GM19324 (cell line): ENCODE results near the gene WEE1.
"Not testable (repeated sequence)": the region's sequence is repeated elsewhere in the genome, so short reads cannot be mapped to it uniquely, and the experiment has no call there.

ENCODE experiments used
- ATAC-seq: cut with Tn5 transposase; IDR thresholded peaks from one replicate; pipeline ENCODE4 v1.9.1; 2021; ENCODE audit warnings: mild to moderate bottlenecking, moderate library complexity; ENCODE audit not compliant: unreplicated experiment, low FRiP score

Gene WEE1

DNA sequence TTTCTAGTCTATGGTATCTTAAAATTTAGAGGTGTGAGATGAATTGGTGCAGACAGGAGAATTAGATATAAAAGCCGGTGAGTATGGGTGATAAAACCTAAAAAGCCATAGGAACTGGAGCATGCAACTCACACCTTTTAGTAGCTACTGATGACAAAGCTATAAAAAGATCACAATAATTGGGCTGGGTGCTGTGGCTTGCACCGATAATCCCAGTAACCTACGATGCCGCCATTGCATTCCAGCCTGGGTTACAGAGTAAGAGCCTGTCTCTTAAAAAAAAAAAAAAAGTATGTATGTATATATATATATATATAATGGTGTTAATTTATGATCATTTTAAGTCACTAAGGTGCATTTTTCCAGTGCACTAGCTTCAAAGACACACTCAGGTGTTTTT, 17.2 kb downstream of the WEE1 start:
- no peak for ATAC-seq

DNA sequence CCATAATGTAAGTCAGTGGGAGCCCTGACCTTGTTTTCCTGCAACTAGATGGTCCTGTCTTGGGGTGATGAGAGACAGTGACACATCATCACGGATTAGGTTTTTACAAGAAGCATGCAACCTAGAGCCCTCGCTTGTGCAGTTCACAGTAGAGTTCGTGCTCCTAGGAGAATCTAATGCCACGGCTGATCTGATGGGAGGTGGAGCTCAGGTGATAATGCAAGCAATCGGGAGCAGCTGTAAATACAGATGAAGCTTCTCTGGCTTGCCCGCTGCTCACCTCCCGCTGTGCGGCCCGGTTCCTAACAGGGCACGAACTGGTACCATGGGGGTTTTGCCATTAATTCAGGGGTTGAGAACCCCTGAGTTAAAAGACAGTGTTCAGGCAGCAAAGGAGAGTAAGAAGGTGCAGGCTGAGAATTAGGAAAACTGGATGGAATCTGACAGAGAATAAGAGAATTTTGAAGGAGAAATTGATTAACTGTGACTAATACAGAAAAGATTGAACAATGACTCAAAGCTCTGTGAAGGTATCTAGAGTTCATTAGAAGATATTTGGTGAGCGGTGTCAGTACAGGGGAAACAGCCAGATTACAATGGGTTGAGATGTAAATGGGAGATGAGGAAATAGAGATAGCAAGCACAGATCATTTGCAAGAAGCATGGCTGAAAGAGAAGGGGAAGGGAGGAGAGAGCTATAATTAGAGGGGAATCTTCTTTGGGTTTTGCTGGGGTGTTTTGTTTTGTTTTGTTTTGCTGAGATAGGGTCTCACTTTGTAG, 21.0 kb downstream of the WEE1 start:
- ATAC-seq, result no peak

DNA sequence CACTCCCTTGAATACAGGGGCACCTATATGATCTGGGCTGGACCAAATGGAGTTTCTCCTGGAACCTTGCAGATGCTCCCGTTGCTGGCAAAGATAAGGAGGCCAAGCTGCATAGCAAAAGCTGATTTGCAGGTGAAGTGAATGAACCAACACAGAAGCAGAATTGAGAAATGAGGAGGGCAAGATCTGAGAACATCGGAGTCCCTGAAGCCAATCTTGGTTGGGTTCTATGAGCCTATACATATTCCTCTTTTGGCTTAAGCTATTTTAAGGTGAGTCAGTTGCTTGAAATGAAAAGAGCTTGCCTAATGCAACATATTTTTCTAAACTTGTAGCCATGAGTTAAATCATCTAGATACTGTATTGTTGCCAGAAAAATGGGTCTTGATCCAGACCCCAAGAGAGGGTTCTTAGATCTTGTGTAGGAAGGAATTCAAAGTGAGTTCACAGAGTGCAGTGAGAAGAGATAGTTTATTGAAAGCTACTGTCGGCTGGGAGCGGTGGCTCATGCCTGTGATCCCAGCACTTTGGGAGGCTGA, 23.5 kb downstream of the WEE1 start:
- ATAC-seq, result no peak

DNA sequence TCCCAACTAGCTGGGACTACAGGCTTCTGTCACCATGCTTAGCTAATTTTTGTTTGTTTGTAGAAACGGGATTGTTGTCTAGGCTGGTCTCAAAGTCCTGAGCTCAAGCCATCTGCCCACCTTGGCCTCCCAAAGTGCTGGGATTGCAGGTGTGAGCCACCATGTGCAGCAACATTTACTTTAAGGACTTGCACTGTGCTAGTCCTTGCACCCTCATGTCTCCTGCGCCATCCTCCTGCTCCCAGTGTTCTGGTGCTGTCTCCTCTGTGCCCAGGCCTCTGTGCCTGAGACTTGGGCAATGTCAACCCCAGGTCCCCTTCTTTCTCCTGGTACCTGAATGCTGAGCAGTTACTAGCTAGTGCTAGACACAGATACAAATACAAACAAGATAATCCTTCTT, 26.7 kb downstream of the WEE1 start:
- no peak for ATAC-seq

DNA sequence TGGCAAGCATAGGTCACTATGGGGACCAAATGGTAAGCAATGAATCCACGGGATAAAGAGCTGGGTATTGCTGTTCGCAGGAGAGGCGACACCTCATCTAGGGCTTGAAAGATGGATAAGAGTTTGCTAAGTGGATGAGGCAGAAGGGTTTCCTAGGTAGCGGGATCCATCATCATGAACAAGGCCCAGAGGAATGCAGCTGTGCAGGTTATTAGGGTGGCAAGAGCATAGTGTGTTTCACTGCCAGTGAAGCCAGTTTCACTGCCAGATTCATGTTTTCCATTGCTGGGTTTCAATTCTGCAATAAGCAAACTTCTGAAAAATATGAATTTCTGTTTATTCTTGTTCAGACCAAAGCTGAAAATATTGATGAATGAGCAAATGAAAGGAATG, 27.2 kb downstream of the WEE1 start:
- ATAC-seq, result peak; percentile 38

DNA sequence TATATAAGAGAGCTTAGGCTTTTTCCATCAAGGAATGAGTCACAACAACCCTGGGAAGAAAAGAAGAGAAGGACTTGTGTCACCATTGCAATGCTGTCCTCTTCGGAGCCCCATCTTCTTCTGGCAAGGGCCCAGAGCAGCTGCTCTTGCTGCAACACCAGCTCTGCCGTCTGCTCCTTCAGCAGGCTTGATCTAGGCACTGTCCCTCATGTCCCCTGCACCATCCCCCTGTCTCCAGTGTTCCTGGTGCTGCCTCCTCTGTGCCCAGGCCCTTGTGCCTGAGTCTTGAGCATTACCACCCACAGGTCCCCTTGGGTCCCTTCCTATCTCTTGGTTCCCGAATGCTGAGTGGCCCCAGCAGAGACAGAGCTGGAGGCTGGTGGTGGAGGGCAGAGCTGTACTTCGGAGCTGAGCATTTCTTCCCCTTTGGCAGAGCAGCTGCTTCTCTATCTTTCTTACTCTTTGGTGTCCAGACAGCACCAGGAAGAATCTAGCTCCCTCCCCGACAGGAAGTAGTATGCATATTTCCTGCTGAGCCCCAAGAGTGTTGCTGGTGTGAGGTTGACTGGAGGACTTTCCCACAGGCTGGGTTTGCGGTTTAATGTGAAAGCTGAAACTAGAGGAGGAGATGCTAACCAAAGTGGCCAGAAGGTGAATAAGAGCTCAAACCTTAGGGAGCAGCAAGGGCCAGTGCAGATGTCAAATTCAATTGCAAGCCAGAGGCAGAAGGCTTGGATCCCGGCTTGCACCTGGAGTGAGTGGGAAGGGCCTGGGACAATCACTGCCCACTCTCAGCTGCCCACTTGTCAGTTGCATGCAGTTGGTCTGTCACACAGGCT, 27.8 kb downstream of the WEE1 start:
- ATAC-seq, result peak; percentile 84

DNA sequence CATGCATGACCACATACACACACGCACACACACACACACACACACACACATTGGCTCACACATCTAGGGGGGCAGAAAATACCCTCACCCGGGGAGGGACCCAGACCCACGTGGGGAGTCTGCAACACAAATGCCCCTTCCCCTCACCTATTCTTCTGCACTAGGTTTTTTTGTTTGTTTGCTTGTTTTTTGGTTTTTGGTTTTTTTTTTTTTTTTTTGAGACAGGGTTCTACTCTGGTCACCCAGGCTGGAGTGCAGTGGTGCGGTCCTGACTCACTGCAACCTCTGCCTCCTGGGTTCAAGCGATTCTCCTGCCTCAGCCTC, 28.4 kb downstream of the WEE1 start:
- ATAC-seq, result no peak

DNA sequence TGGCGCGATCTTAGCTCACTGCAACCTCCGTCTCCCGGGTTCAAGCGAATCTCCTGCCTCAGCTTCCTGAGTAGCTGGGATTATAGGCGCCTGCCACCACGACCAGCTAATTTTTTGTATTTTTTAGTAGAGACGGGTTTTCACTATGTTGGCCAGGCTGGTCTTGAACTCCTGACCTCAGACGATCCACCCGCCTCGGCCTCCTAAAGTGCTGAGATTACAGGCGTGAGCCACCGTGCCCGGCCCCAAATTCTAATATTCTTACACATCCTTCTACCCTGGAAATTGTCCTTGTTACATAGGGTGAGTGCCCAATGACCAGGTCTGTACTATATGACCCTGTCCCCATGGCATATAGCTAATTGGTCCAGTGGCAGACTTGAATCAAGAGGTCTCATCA, 29.7 kb downstream of the WEE1 start:
- not testable (repeated sequence) for ATAC-seq

DNA sequence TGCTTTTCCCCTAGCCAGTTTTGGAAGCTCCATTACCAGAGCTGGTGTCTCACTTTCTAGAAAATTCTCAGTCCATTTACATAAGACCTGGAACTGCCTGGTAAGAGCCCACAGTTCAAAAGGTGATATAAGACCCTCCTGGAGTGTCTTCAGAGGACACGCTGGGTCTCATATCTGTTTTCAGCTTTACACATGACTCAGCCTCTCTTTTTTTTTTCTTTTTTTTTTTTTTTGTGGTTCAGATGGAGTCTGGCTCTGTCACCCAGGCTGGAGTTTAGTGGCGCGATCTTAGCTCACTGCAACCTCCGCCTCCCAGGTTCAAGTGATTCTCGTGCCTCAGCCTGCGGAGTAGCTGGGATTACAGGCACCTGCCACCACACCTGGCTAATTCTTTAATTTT, 30.7 kb downstream of the WEE1 start:
- no peak for ATAC-seq

DNA sequence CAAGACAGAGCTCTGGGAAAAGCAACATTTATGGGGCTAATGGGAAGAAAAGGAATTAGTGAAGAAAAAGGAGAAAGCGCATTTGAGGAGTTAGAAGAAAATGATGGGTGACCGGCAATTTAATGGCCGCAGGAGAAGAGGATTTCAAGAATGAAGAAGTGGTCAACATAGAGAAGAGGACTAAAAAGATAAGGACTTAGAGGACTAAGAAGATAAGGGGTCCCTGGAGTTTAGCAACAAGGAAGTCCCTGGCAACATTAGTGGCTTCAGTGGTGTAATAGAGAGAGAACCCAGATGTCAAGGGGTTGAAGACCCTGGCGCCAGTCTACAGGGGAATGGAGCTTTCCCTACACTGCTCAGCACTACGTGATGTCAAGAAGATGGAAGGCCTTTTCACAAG, 32.3 kb downstream of the WEE1 start:
- no peak for ATAC-seq

DNA sequence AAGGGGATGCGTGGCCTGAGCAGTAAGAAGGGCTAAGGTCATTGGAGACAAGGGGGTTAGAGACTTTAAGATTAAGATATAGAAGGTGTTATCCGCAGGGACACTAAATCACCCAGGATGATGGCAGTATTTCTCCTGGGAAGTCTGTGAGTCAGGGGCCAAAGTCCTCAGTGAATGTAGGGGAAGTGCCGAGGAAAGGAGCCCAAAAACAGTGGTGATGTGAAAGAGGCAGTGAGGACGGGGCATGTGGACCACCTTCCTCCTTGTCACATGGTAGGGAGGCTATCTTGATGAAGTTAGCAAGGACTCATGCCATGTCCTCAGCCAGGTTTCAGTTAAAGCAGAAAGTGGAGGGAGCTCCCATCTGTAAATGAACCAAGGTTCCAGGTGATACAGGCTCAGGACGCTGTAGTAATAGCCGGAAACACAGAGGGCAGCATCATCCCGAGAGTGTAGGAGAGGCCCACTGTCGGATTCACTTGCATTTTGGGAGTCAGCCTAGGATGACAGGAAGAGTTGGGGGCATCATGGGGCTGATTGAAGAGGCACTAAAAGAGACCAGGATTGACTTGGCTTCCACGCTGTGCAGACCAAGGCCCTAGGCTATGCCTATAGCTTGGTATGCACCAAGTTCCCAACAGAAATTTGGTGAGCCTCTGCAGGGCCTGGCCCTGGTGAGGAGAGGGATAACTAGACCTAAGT, 33.5 kb downstream of the WEE1 start:
- ATAC-seq, result no peak

DNA sequence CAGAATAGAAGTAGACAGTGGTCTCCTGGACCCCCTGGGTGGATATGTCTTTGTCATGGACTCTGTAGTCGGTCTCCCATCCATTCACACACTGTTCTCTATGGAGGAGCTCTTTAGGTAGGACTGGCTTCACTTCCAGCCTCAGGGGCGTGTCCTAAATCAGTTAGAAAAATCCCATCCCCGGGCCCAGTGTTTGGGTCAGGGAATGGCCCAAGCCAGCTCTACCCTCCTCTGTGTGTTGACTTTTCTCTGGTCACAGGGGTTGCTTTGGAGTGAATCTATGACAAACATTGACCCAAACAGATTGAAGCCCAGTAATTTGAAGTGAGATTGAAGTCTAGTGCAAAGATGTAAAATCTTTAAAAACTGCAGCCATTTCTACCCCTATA, 34.0 kb downstream of the WEE1 start:
- ATAC-seq, result no peak

DNA sequence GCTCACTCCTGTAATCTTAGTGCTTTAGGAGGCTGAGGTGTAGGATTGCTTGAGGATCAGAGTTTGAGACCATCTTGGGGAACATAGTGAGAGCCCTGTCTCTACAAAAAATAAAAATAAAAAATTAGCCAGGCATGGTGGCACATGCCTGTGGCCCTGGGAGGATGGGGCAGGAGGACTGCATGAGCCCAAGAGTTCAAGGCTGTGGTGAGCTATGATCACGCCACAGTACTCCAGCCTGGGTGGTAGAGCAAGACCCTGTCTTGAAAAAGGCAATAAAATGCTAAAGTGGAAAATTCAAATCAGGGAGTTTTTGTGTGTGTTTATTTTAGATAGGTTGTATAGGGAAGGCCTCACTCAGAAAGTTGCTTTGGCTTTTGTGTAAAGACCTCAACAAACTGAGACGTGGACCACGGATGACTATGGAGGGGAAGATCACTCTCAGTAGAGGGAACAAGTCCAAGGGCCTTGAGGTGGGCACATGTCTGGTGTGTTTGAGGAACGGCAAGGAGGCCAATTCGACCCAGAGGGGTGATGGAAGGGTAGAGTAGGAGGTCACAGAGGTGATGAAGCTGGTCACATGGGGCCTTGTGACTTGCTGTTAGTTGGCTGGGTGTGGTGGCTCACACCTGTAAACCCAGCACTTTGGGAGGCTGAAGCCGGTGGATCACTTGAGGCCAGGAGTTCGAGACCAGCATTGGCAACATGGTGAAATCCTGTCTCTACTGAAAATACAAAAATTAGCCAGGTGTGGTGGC, 35.7 kb downstream of the WEE1 start:
- ATAC-seq, result no peak

DNA sequence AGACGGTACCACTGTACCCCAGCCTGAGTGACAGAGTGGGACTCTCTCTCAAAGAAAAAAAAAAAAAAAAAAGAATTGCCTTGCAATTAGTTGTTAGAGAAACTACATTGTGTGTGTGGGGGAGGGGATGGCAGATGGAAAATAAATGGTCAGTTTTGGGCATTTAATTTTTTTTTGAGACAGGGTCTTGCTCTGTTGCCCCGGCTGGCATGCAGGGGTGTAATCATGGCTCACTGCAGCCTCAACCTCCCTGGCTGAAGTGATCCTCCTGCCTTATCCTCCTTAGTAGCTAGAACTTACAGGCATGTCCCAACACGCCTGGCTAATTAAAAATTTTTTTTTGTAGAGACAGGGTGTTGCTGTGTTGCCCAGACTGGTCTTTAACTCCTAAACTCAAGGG, 36.4 kb downstream of the WEE1 start:
- ATAC-seq, result no peak

DNA sequence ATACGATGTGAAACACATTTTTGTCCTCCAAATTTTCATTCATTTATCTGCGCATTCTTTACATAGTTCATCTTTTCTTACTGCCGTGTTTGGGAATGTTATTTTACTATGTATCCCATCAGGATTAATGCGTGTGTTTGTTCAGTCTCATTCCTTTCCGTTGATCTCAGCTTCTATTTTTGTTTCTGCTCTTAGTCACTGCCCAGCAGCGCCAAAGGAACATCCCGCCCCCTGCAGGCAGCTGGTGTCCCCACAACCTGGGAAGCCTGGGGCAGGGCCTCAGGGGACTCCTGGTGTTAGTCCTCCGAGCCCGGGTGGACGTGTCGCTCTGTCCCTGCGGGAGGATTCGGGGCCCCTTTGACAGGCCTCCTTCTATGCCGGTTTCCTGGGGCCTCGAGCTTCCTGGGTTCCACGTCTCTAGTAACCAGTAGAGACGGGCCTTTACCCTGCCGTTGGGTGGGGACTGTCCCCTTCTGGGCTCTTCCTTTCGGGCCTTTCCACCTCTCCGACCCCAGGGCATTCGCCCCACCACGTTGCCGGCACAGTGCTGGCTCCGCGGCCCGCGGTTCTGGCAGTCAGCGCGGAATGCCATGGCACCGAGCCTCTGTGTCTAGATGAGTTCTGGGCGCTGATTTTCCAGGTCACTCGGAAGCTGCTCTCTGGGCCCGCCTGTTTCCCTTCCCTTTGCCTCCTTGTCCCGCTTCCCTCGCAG, 39.8 kb downstream of the WEE1 start:
- peak; percentile 41 for ATAC-seq

DNA sequence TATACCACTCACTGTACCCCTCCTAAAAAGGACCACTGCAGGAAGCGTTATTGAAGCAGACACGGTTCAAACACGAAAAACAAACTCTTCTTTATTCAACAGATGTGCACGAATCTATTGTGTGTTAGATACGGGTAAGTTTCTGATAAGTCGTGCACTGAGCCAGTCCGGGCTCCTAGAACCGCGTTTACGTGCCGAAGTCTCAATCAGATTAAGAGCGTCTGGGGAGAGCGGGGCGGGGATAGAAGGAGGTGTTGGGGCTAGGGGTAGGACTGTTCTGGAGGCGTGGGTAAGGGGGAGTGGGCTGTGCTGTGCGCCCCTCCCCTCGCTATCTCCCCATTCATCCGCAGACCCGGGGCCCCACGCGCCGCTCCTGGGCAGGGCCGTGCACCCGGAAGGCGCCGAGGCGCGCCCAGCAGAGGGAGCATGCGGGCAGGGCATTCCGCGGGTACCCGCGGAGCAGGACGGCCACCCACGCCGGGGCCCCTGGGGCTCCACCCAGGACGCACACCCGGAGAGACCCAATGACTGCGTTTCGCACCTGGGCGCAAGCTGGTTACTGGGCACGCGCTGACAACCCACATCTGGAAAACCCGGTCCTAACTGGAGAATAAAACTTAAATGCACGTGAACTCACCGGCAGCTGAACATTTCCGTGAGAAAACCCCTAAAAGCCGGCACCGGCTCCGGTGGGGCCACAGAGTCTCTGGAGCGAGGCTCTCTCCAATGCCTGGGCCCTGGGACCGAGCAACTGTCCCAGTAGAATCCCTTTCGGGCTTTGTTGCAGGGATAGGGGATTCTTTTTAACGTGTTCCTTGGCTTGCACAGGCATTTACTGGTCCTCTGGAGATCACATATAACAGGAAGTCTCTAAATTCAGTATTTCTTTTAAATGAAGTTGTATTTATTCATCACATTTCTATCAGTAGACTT, 40.6 kb downstream of the WEE1 start:
- peak; percentile 84 for ATAC-seq

DNA sequence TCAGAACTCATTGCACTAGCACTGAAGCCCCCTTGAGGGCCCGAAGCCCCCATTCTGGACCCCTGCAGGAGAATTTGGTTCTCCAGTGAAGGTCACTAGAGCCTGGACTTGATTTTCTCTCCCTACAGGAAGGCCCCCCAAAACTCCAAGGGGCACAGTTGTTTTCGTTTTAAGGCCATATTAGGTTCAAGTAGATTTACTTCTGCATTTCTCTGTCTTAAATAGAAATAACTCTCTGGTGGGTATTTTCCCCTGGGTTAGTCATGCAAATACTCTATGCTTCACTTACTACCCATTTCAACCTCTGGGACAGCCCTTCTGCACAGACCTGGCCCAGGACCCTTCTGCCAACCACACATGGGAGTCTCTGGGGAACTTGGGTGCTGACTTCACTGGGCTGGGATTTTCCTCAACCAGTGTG, 41.6 kb downstream of the WEE1 start:
- ATAC-seq, result peak; percentile 54

DNA sequence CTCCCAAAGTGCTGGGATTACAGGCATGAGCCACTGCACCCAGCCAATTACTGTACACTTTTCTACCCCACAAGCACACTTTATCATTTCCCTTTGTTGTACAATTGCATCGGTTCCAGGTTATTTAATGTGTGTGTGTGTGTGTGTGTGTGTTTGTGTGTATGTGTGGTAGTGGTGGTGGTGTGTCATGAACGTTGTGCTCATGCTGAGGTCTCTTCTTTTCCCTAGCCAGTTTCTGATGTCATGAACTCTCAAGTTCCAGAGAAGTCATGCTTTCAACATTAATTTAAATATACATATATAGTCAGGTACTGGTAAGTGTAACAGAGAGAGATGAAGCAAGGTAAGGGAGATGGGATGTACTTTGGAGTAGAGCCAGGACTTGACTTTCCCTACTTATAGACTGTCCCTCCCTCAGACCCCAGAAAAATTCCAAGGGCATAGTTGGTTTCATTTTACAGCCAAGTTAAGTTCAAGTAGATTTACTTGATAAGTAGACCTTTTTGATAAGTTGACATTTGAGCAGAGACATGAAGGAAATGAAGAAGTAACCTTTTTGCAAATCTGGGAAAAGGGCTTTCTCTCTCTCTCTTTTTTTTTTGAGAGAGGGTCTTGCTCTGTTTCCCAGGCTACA, 42.7 kb downstream of the WEE1 start:
- no peak for ATAC-seq
